Mammary epithelial cell (primary cell): ENCODE results near the gene KRTAP2-1.

Experiments used
- CTCF ChIP-seq, 2 donors: IDR thresholded peaks in 1 of 2; conservative IDR thresholded peaks in 1 of 2; 2 replicates each; pipeline ENCODE4 v1.5.1; 2011 to 2012; ENCODE audit warnings: inconsistent platforms in 2 of 2, low read length in 2 of 2, mild to moderate bottlenecking in 2 of 2, control low read depth in 1 of 2, low read depth in 1 of 2; ENCODE audit not compliant: insufficient read depth in 1 of 2; ENCODE audit errors: extremely low read depth in 1 of 2
- EZH2 ChIP-seq: IDR thresholded peaks from 2 replicates; pipeline ENCODE4 v1.6.1; 2012; ENCODE audit warnings: low read length, inconsistent platforms, borderline replicate concordance

DNA sequence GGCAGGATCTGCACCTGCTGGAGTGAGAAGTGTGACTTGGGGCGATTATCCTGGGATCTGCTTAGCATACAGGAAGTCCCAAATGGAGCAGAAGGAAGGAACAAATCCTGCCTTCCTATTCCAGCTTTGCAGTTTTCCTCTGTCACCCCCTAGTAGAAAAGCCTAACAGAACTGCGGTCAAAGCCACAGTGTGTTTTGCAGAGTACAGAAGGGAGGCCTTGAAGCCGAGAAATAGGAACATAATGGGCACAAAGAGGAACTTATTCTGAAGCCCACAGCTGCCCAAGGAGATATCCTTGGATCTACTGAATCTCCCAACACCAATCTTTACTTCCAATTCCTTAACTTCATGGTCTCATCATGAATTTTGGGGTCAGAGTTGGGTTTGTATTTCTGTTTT is 28.6 kb downstream of the KRTAP2-1 start:
- TF ChIP-seq CTCF (conservative IDR thresholded peaks at IDR 0.05 in 1 of 2, IDR thresholded peaks at IDR 0.05 in 1 of 2; ENCODE audit: extremely low read depth in 1 of 2, insufficient read depth in 1 of 2, low read depth in 1 of 2, low read length in 2 of 2) (no peak), EZH2 (no peak)
